ENCODE measurements around the gene IRF8.

DNA sequence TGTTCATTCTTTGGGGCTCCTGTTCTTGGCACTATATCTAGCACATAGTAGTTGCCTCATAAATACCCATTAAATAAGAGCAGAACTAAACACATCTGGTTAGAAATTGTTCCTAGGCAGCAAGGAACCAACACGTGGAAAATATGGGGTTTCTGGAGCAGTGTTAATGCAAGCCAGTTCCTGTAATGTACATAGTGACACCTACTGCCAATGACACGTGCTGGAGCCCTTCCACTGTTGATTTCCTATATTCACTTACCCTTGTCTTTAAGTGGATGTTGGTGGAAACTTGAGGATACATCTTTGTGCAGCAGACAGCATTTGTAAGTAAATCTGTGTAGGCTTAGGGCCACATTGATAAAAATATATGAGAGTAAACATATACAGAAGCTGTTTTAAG lies 1.6 kb upstream of the IRF8 start:
- TF ChIP-seq, protein P1, sequence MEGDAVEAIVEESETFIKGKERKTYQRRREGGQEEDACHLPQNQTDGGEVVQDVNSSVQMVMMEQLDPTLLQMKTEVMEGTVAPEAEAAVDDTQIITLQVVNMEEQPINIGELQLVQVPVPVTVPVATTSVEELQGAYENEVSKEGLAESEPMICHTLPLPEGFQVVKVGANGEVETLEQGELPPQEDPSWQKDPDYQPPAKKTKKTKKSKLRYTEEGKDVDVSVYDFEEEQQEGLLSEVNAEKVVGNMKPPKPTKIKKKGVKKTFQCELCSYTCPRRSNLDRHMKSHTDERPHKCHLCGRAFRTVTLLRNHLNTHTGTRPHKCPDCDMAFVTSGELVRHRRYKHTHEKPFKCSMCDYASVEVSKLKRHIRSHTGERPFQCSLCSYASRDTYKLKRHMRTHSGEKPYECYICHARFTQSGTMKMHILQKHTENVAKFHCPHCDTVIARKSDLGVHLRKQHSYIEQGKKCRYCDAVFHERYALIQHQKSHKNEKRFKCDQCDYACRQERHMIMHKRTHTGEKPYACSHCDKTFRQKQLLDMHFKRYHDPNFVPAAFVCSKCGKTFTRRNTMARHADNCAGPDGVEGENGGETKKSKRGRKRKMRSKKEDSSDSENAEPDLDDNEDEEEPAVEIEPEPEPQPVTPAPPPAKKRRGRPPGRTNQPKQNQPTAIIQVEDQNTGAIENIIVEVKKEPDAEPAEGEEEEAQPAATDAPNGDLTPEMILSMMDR (IDR thresholded peaks at IDR 0.05), result no peak
- TF ChIP-seq ZFX (IDR thresholded peaks at IDR 0.05; ENCODE audit: borderline replicate concordance), result no peak
